ENCODE measurements around the gene CCIN.

- TF ChIP-seq CTCF (conservative IDR thresholded peaks at IDR 0.05) (no peak), EZH2 (IDR thresholded peaks at IDR 0.05; ENCODE audit: low read depth) (no peak)
These were observed 30.3 kb upstream of the CCIN start for GRCh38 chr9:36138901-36139300.

Measured in PC-9 (cell line).